Neuronal stem cell (in vitro differentiated cells): ENCODE data around the gene ARMC3.
"Not testable (repeated sequence)": the region's sequence is repeated elsewhere in the genome, so short reads cannot be mapped to it uniquely, and the experiment has no call there.

ENCODE experiments used
- DNase-seq: peaks from one replicate; pipeline ENCODE4 v3.0.0-alpha.2; 2013; ENCODE audit warnings: low spot score
- H2AFZ ChIP-seq: one replicate; pipeline ENCODE4 v1.6.1; 2013; ENCODE audit warnings: mild to moderate bottlenecking, low read length, inconsistent platforms
- H2AK5ac ChIP-seq: 2 replicates; pipeline ENCODE4 v1.6.1; 2013; ENCODE audit warnings: low read depth, mild to moderate bottlenecking, inconsistent platforms, low read length, moderate library complexity, mixed read lengths
- H2BK120ac ChIP-seq: 2 replicates; pipeline ENCODE4 v1.6.1; 2013; ENCODE audit warnings: low read depth, mild to moderate bottlenecking, inconsistent platforms, low read length, moderate library complexity, mixed read lengths
- H2BK12ac ChIP-seq: one replicate; pipeline ENCODE4 v1.6.1; 2013; ENCODE audit warnings: low read length, inconsistent platforms
- H2BK15ac ChIP-seq: 2 replicates; pipeline ENCODE4 v1.6.1; 2013; ENCODE audit warnings: mild to moderate bottlenecking, low read length, inconsistent platforms, mixed read lengths
- H2BK5ac ChIP-seq: one replicate; pipeline ENCODE4 v1.6.1; 2013; ENCODE audit warnings: inconsistent platforms, mild to moderate bottlenecking, low read length, moderate library complexity
- H3K14ac ChIP-seq: one replicate; pipeline ENCODE4 v1.6.1; 2013; ENCODE audit warnings: low read length, inconsistent platforms
- H3K18ac ChIP-seq: 2 replicates; pipeline ENCODE4 v1.6.1; 2013; ENCODE audit warnings: low read length, inconsistent platforms
- H3K23ac ChIP-seq: 2 replicates; pipeline ENCODE4 v1.6.1; 2013; ENCODE audit warnings: low read depth, mild to moderate bottlenecking, mixed read lengths, low read length, inconsistent platforms; ENCODE audit not compliant: poor library complexity
- H3K27ac ChIP-seq: replicated peaks from 3 replicates; pipeline ENCODE4 v1.5.1; 2013; ENCODE audit warnings: low read length, inconsistent platforms
- H3K27me3 ChIP-seq, 3 experiments: 2 replicates each; pipeline ENCODE4 v1.6.1; 2013; ENCODE audit warnings: low read length in 3 of 3, mild to moderate bottlenecking in 2 of 3, inconsistent platforms in 1 of 3, low read depth in 1 of 3, mixed read lengths in 1 of 3, moderate library complexity in 1 of 3; ENCODE audit not compliant: control insufficient read depth in 3 of 3, insufficient read depth in 3 of 3
- H3K36me3 ChIP-seq, 2 donors: replicated peaks in 1 of 2; 2 replicates each; pipeline ENCODE4 v1.6.1; 2013; ENCODE audit warnings: low read length in 2 of 2; ENCODE audit not compliant: control insufficient read depth in 2 of 2, insufficient read depth in 2 of 2
- H3K4ac ChIP-seq: 2 replicates; pipeline ENCODE4 v1.6.1; 2013; ENCODE audit warnings: inconsistent platforms, mild to moderate bottlenecking, low read length, moderate library complexity
- H3K4me1 ChIP-seq, 2 donors: 1 replicate in 1 of 2; 2 replicates in 1 of 2; pipeline ENCODE4 v1.6.1; 2013; ENCODE audit warnings: low read length in 2 of 2, low read depth in 1 of 2; ENCODE audit not compliant: control insufficient read depth in 2 of 2, insufficient read depth in 1 of 2
- H3K4me2 ChIP-seq: one replicate; pipeline ENCODE4 v1.6.1; 2013; ENCODE audit warnings: mild to moderate bottlenecking, low read length, inconsistent platforms; ENCODE audit not compliant: insufficient read depth, poor library complexity, severe bottlenecking
- H3K4me3 ChIP-seq, 2 donors: 2 replicates each; pipeline ENCODE4 v1.5.1; 2013; ENCODE audit warnings: low read length in 2 of 2, mild to moderate bottlenecking in 2 of 2, inconsistent platforms in 1 of 2, moderate library complexity in 1 of 2
- H3K79me1 ChIP-seq: one replicate; pipeline ENCODE4 v1.6.1; 2013; ENCODE audit warnings: low read depth, mild to moderate bottlenecking, inconsistent platforms, low read length, moderate library complexity
- H3K9ac ChIP-seq: one replicate; pipeline ENCODE4 v1.6.1; 2013; ENCODE audit warnings: mild to moderate bottlenecking, low read depth, low read length, inconsistent platforms; ENCODE audit not compliant: poor library complexity
- H3K9me3 ChIP-seq, 2 donors: replicated peaks in 1 of 2; 2 replicates each; pipeline versions ENCODE3 to v1.6.1; 2013; ENCODE audit warnings: low read length in 2 of 2, mild to moderate bottlenecking in 2 of 2, inconsistent platforms in 1 of 2, low read depth in 1 of 2, mixed read lengths in 1 of 2, moderate library complexity in 1 of 2; ENCODE audit not compliant: control insufficient read depth in 2 of 2, insufficient read depth in 1 of 2
- H4K8ac ChIP-seq: one replicate; pipeline ENCODE4 v1.6.1; 2013; ENCODE audit warnings: low read depth, mild to moderate bottlenecking, inconsistent platforms, low read length, moderate library complexity
- H4K91ac ChIP-seq: one replicate; pipeline ENCODE4 v1.6.1; 2013; ENCODE audit warnings: low read length, low read depth, mild to moderate bottlenecking, inconsistent platforms; ENCODE audit not compliant: poor library complexity
- WGBS, 2 donors: extraction: QIAGEN DNeasy Blood & Tissue Kit; methylation state at CpG; one replicate each; pipeline ENCODE4 v1.1.7; 2013; ENCODE audit warnings: missing lambda C conversion rate in 2 of 2, mixed read lengths in 1 of 2; ENCODE audit not compliant: insufficient read length in 2 of 2, insufficient replicate concordance in 1 of 2; ENCODE audit errors: extremely low coverage in 2 of 2; 5-methylcytosine and 5-hydroxymethylcytosine counted together

Gene ARMC3

DNA sequence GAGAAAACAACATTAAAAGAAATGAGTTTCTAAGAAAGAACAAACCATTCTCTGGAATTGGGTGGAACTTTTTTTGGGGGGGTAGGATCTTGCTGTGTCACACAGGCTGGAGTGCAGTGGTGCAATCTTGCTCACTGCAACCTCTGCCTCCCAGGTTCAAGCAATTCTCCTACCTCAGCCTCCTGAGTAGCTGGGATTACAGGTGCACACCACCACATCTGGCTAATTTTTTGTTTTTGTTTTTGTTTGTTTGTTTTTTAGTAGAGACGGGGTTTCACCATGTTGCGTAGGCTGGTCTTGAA, 136.9 kb downstream of the ARMC3 start:
- H3K27me3 ChIP-seq, H3K36me3 ChIP-seq, DNase-seq, H4K8ac ChIP-seq, H3K27ac ChIP-seq, H2BK12ac ChIP-seq, H2AFZ ChIP-seq, H4K91ac ChIP-seq, H2BK15ac ChIP-seq, H3K4me1 ChIP-seq, H3K23ac ChIP-seq, H3K14ac ChIP-seq, H3K9ac ChIP-seq, H2BK120ac ChIP-seq, H3K18ac ChIP-seq, H2BK5ac ChIP-seq, H3K79me1 ChIP-seq, H3K9me3 ChIP-seq, H2AK5ac ChIP-seq, H3K4me3 ChIP-seq, H3K4me2 ChIP-seq, H3K4ac ChIP-seq: not testable (repeated sequence)
- WGBS, 2 donors: no CpG with 5 or more reads among the region's 2 CpGs

DNA sequence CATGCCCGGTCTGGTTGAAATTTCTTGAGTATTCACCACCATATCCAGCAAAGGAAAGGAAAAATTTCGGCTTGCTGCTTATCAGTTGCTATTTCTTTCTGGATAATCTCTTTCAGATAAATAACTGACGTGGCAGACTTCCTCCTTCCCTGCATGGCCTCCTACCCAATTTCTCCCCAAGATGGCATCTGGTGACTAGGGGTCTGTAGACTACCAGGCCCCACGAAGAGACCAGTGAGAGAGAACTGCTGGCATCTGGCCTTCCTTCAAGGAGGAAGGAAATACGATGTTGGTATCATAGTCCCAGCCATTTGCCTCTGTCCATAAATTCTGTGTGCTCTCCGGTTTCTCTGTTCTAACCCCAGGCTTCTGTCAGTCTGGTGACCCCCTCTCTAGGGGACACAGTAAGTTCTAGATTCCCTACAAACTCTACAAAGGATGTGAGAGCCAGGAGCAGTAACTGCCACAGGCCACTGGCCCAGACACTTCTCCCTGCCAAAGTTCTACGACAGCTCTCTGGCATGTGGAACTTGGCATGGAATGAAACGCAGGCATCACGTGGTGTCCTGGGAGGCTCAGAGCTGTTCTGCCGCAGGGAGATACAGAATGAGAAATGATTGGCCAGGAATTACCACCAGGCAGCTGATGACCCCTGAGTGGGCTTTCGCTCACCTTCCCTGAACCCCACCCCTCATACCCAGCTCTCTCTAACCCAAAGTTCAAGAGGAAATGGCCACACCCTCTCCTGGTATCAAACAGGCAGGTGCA, 137.5 kb downstream of the ARMC3 start:
- H3K14ac ChIP-seq: no peak overlapping the region
- no peak overlapping the region for H2BK12ac ChIP-seq
- no peak overlapping the region for H4K8ac ChIP-seq
- no peak overlapping the region for H3K4ac ChIP-seq
- peak overlapping the region; percentile 28 for H2BK15ac ChIP-seq
- no peaks in the 10 kb centered on the region for H3K27me3 ChIP-seq
- no peak overlapping the region for H3K4me3 ChIP-seq
- no peak overlapping the region for H3K9ac ChIP-seq
- DNase-seq: no peak
- no peak overlapping the region for H4K91ac ChIP-seq
- H3K4me1 ChIP-seq: peaks cover 0 to 6% of the 10 kb centered on the region in 2 donors
- H3K36me3 ChIP-seq: no peaks in the 10 kb centered on the region
- H3K23ac ChIP-seq: no peak overlapping the region
- H2BK120ac ChIP-seq: no peak overlapping the region
- H2BK5ac ChIP-seq: no peak overlapping the region
- peaks cover 1% of the 10 kb centered on the region for H3K79me1 ChIP-seq
- WGBS, 2 donors: no CpG with 5 or more reads among the region's 11 CpGs
- H3K4me2 ChIP-seq: no peak overlapping the region
- no peak overlapping the region for H3K27ac ChIP-seq
- peaks cover 0 to 3% of the 10 kb centered on the region in 2 donors for H3K9me3 ChIP-seq
- H3K18ac ChIP-seq: no peak overlapping the region
- H2AK5ac ChIP-seq: no peak overlapping the region
- H2AFZ ChIP-seq: no peak overlapping the region

- Histone ChIP-seq H3K9ac (peak overlapping the region; percentile 47), H4K91ac (no peak overlapping the region), H2BK12ac (no peak overlapping the region), H3K4ac (no peak overlapping the region), H3K14ac (no peak overlapping the region), H2AK5ac (no peak overlapping the region), H2BK5ac (no peak overlapping the region), H4K8ac (no peak overlapping the region), H3K18ac (no peak overlapping the region), H3K4me1 (peaks cover 0 to 6% of the 10 kb centered on the region in 2 donors), H2BK120ac (no peak overlapping the region), H3K4me2 (no peak overlapping the region), H3K36me3 (no peaks in the 10 kb centered on the region), H2AFZ (no peak overlapping the region), H3K9me3 (no peaks in the 10 kb centered on the region), H2BK15ac (no peak overlapping the region), H3K4me3 (no peak overlapping the region), H3K27me3 (no peaks in the 10 kb centered on the region), H3K79me1 (peaks cover 1% of the 10 kb centered on the region), H3K23ac (no peak overlapping the region), H3K27ac (no peak overlapping the region)
- WGBS, 2 donors: no CpG with 5 or more reads among the region's 12 CpGs
- DNase-seq: no peak
Measured at GRCh38 chr10:23067337-23067736, 139.5 kb downstream of the ARMC3 start.

GRCh38 chr10:23067939-23068775, 140.3 kb downstream of the ARMC3 start:
- H3K14ac ChIP-seq: no peak overlapping the region
- peaks cover 1% of the 10 kb centered on the region for H3K79me1 ChIP-seq
- no peaks in the 10 kb centered on the region for H3K27me3 ChIP-seq
- no peak overlapping the region for H2BK12ac ChIP-seq
- WGBS, 2 donors: no CpG with 5 or more reads among the region's 16 CpGs
- H3K4me1 ChIP-seq: peaks cover 0 to 4% of the 10 kb centered on the region in 2 donors
- no peak overlapping the region for H3K4me3 ChIP-seq
- no peak overlapping the region for H2BK15ac ChIP-seq
- H3K23ac ChIP-seq: no peak overlapping the region
- no peak overlapping the region for H4K91ac ChIP-seq
- H3K4ac ChIP-seq: no peak overlapping the region
- H3K9ac ChIP-seq: no peak overlapping the region
- no peaks in the 10 kb centered on the region for H3K9me3 ChIP-seq
- no peak overlapping the region for H3K27ac ChIP-seq
- no peak overlapping the region for H4K8ac ChIP-seq
- no peak overlapping the region for H2BK120ac ChIP-seq
- peak overlapping the region; percentile 13 for H3K18ac ChIP-seq
- no peak overlapping the region for H2BK5ac ChIP-seq
- H3K4me2 ChIP-seq: no peak overlapping the region
- H2AK5ac ChIP-seq: no peak overlapping the region
- H2AFZ ChIP-seq: peak overlapping the region; percentile 82
- H3K36me3 ChIP-seq: no peaks in the 10 kb centered on the region
- DNase-seq: peak; percentile 80
